Pancreas (tissue), 10 donors: ENCODE measurements around the gene EIF5AL1. TPM values are rescaled to one million over a fixed set of nuclear protein-coding genes. Genes with fewer than 3 reads are reported as not detected.
"Not testable (repeated sequence)": the region's sequence is repeated elsewhere in the genome, so short reads cannot be mapped to it uniquely, and the experiment has no call there.

Source experiments
- ATAC-seq, 4 donors: fragments of 200-7000 bp; cut with Tn5 transposase; one replicate each; pipeline versions ENCODE4 v1.8.0 to v1.9.1; 2020; ENCODE audit warnings: mild to moderate bottlenecking in 4 of 4, moderate library complexity in 4 of 4
- DNase-seq, 6 donors: peaks; one replicate each; pipeline ENCODE4 v3.0.0-alpha.2; 2020
- FAIRE-seq: peaks from 2 replicates; lab custom pipeline; 2012; peaks lifted over from hg19 to GRCh38; lab: Jason Lieb, UNC
- H3K27ac ChIP-seq, 4 donors: fragments of 200-600 bp; sonication (generic); 1 replicate in 3 of 4; 2 replicates in 1 of 4; pipeline versions ENCODE4 v1.5.0 to v1.8.0; 2020
- H3K27me3 ChIP-seq, 4 donors: fragments of 200-600 bp; one replicate each; pipeline ENCODE4 v1.8.0; 2021
- H3K36me3 ChIP-seq, 3 donors: fragments of 200-600 bp; sonication (generic) in 1 of 3; one replicate each; pipeline versions ENCODE4 v1.5.0 to v1.8.0; 2020 to 2021
- H3K4me1 ChIP-seq, 3 donors: fragments of 200-600 bp; one replicate each; pipeline ENCODE4 v1.8.0; 2021
- H3K4me3 ChIP-seq, 4 donors: fragments of 200-600 bp; sonication (generic) in 2 of 4; one replicate each; pipeline versions ENCODE4 v1.5.0 to v1.8.0; 2020 to 2021
- H3K9me3 ChIP-seq, 4 donors: fragments of 200-600 bp; one replicate each; pipeline ENCODE4 v1.8.0; 2021
- CTCF ChIP-seq, 4 donors: fragments of 200-600 bp; sonication (generic) in 3 of 4; IDR thresholded peaks; one replicate each; pipeline versions ENCODE4 v1.5.0 to v1.8.0; 2021; ENCODE audit warnings: antibody characterized with exemption in 4 of 4
- WGBS, 2 donors: extraction: QIAGEN DNeasy Blood & Tissue Kit; methylation state at CpG; one replicate each; pipeline ENCODE4 v1.1.7; 2013; 5-methylcytosine and 5-hydroxymethylcytosine counted together
- intact Hi-C, 3 donors: fragments of 100-400 bp; cut with DNase I; formaldehyde crosslinking; loops; one replicate each; pipeline versions ENCODE4 v1.11.1 to v1.14.2; 2022
- polyA plus RNA-seq, 2 donors: library from polyadenylated mRNA; stranded (reverse); fragments of 200-250 nt; gene quantifications; one replicate each; pipeline ENCODE4 v1.2.3, GENCODE V29; 2013
- total RNA-seq, 6 donors: library from RNA; stranded (reverse); fragmentation: NEBNext Ultra II Directional in 4 of 6; extraction: Animal tissue kit (Norgen Biotek cat#: 25700) in 4 of 6; gene quantifications; one replicate each; pipeline versions ENCODE4 v1.2.1 to v1.2.4, GENCODE V29; 2021 to 2023
- donor health status: healthy with polysubstance abuse.
- donor health status: DM: no; HTN: no; CAD: no; lungs with moderate emphysema.
- donor health status: DM: no; HTN: no; CAD: no.
- donor health status: control.
- donor health status: control.
- donor health status: Bipolar disorder and iron deficiency.
- donor health status: DM: yes; HTN: yes; CAD: no.
- donor health status: DM: no; HTN: no; CAD: no.
- donor health status: DM: no; HTN: no; CAD: no.
- donor health status: DM: yes; HTN: yes; CAD: no.

The EIF5AL1 gene
- total and polyA plus RNA-seq, 8 donors: 0.05 to 0.44 (median 0.33) TPM; not detected in 1

- TF ChIP-seq CTCF (IDR thresholded peaks at IDR 0.05): no peak
- WGBS, 2 donors: 42 to 43% methylated on average over 2 of the region's 2 CpGs
Observed at GRCh38 chr10:79552143-79552542, 39.8 kb downstream of the EIF5AL1 start.

DNA sequence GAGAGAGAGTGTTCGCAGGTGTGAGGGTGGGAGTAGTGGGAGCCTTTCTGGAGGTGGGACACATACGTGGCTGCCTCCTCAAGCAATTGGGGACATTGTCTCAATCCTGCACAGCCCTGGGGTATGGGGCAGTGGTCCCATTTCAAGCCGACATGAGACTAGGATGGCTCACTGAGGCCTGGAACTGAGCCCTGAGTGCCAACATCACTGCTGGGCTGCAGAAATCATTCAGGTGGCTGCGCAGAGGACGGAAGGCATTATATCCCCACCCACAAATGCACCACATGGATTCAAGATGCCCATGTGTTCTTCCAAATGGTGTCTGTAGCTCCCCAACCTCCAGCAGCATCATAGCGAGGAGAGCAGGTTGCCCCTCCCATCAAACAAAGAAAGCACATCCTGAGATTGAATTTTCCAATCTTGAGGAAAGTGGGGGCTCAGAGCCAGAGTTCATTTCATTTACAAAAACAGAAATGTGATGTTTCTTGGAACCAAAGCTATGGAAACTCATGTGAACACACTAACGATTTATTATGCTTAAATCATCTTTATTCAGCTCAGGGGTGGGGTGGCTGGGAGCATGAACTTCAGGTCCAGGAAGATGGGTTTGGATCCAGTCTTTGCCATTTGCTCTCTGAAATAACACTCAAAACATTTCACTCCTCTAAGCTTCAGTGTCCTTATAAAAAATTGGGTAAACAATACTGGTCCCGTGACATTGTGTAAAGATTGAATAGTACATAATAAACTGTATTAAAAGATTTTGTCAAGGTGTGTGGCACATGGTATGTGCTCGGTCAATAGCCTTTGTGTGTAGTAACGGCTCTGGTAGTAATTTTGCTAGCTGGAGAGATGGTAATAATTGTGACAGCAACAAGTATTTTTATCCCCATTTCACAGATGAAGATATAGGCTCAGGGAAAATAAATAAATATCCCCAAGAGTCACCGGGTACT, 43.3 kb downstream of the EIF5AL1 start:
- no peaks in the 10 kb centered on the region for H3K9me3 ChIP-seq
- H3K27me3 ChIP-seq: no peaks in the 10 kb centered on the region
- no peak for ATAC-seq
- no peak overlapping the region for H3K4me3 ChIP-seq
- 78 to 81% methylated on average over 11 of the region's 11 CpGs for WGBS, 2 donors
- peaks cover 0 to 8% (median 7%) of the 10 kb centered on the region in 3 donors for H3K4me1 ChIP-seq
- H3K36me3 ChIP-seq: no peaks in the 10 kb centered on the region
- no peak for FAIRE-seq
- DNase-seq: no peak
- H3K27ac ChIP-seq: no peak overlapping the region
- TF ChIP-seq CTCF (IDR thresholded peaks at IDR 0.05): no peak
- intact Hi-C loops: loop anchor here in 1 of 3 donors (10.0 kb wide), 1 partner anchor 369 kb away; no protein-coding TSS in a partner anchor

More at GRCh38 chr10:79552143-79552542, 39.8 kb downstream of the EIF5AL1 start:
- H3K27me3 ChIP-seq: no peaks in the 10 kb centered on the region
- no peaks in the 10 kb centered on the region for H3K36me3 ChIP-seq
- intact Hi-C loops: loop anchor here in 1 of 3 donors (10.0 kb wide), 1 partner anchor 373 kb away; no protein-coding TSS in a partner anchor
- FAIRE-seq (no peak), DNase-seq (no peak), ATAC-seq (no peak)
- no peak overlapping the region for H3K27ac ChIP-seq
- H3K9me3 ChIP-seq: no peaks in the 10 kb centered on the region
- no peaks in the 10 kb centered on the region for H3K4me1 ChIP-seq
- no peak overlapping the region for H3K4me3 ChIP-seq

DNA sequence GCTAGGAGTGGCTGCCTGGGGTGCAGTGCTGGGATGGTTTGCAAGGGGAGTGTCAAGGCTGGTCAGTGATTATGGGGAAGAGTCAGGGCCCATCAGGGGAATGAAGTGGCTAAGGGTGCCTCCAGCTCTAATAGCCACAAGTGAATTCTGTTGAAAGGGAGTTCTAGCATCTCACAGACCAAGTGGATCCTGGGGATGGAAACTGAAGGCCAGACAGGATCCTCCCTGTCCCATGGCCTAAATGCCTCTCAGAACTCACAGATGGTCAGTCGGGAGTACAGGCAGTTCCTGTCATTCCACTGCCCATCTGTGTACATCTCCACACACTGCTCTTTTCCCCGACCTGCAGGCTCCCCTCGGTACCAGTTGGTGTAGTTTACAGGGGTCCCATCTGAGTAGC, 44.6 kb downstream of the EIF5AL1 start:
- H3K36me3 ChIP-seq, FAIRE-seq, ATAC-seq, H3K27ac ChIP-seq, H3K27me3 ChIP-seq, DNase-seq, H3K9me3 ChIP-seq, H3K4me3 ChIP-seq: not testable (repeated sequence)
- peaks cover 0 to 12% (median 9%) of the 10 kb centered on the region in 3 donors for H3K4me1 ChIP-seq
- intact Hi-C loops: loop anchor here in 1 of 3 donors (10.0 kb wide), 1 partner anchor 368 kb away; no protein-coding TSS in a partner anchor
- WGBS, 2 donors: 83 to 84% methylated on average over 3 of the region's 3 CpGs

DNA sequence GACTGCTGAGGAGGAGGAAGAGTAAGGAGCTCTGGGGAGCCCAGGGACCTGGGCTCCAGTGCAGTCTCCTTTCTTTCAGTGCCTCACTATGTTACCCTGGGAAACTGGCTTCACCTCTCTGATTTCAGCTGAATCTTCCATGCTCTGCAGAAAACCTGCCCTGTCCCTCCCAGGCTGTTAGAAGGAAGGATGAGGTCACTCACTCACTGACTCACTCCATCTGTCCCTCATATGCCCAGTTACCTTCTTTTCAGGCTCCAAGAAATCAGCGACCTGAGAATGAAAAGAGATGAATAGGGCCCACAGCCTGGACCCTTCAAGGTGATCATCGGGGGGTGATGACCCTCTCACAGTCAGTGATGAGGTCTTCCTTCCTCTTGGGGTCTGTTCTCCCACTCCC, 47.4 kb downstream of the EIF5AL1 start:
- ATAC-seq: peak in 3 of 4 donors; percentile 33 to 65 (median 42)
- no peak for FAIRE-seq
- H3K9me3 ChIP-seq: no peaks in the 10 kb centered on the region
- H3K27me3 ChIP-seq: no peaks in the 10 kb centered on the region
- no peak overlapping the region for H3K4me3 ChIP-seq
- intact Hi-C loops: loop anchor here in 1 of 3 donors (10.0 kb wide), 1 partner anchor 365 kb away; no protein-coding TSS in a partner anchor
- no peak for DNase-seq
- H3K36me3 ChIP-seq: no peaks in the 10 kb centered on the region
- TF ChIP-seq CTCF (IDR thresholded peaks at IDR 0.05): no peak
- 78 to 94% methylated on average over 2 of the region's 2 CpGs for WGBS, 2 donors
- no peak overlapping the region for H3K27ac ChIP-seq
- H3K4me1 ChIP-seq: peaks cover 0 to 15% (median 9%) of the 10 kb centered on the region in 3 donors

DNA sequence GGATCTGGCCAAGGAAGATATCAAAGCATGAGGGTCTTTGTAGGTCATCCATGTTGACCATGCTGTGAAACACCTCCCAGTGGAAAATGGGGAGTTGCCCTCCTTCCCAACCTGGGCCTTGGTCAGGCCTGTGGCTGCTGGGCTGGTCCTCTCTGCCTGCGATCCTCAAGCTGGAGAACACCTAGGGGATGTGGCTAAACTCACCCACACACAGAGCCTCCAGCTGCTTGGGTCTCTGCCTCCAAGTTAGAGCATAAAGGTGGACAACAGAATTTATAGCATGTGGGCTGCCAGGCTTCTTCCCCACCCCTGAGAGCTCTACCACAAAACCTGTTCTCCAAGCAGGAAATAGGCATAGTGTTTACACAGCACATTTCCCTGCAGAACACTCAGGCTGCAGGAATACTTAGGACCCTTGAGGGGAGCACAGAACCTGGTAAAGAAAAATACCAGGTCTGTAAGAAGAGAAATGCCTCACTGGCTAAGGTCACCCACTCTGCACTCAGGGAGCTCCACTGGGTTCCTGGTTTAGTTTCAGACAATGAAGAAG, 47.9 kb downstream of the EIF5AL1 start, which contains the start of gene SFTPA2:
Gene SFTPA2 (minus strand): TSS at position 248 of the 550 bp plus-strand sequence. CDS start 924 bp downstream, outside the sequence.
- ATAC-seq: peak; percentile 56 to 73 (median 67)
- Histone ChIP-seq H3K27me3 (no peaks in the 10 kb centered on the region), H3K36me3 (no peaks in the 10 kb centered on the region), H3K4me3 (no peak within 1 kb of the TSS), H3K9me3 (no peaks in the 10 kb centered on the region), H3K27ac (peak within 1 kb of the TSS in 1 of 4 donors; percentile 13), H3K4me1 (peaks cover 0 to 15% (median 9%) of the 10 kb centered on the region in 3 donors)
- TF ChIP-seq CTCF (IDR thresholded peaks at IDR 0.05): no peak
- DNase-seq: no peak
- WGBS, 2 donors: 87 to 96% methylated on average over 1 of the region's 1 CpG
- intact Hi-C loops: no loop called here
- FAIRE-seq: no peak
